Endothelial cell of umbilical vein (primary cell): ENCODE measurements around the gene GDPD4. TPM values are rescaled to one million over a fixed set of nuclear protein-coding genes. Genes with fewer than 3 reads are reported as not detected.

Source experiments
- BruUV-seq: library from RNA; stranded (reverse); fragments of 400-500 nt; replicated peaks from 2 replicates; lab custom pipeline; 2021; lab: Mats Ljungman, UMichigan
- CTCF ChIA-PET: fragments of 300-600, 350-600 bp; sonication (Branson Sonifier 250); formaldehyde crosslinking; loops from one replicate; lab custom pipeline; 2021; ENCODE audit warnings: antibody characterized with exemption, inconsistent platforms; lab: Charles Lee
- POLR2A ChIA-PET: fragments of 300-600, 350-600 bp; sonication (Branson Sonifier 250); formaldehyde crosslinking; loops from one replicate; lab custom pipeline; 2021; ENCODE audit warnings: antibody characterized with exemption, inconsistent platforms; lab: Charles Lee
- DNase-seq: peaks from one replicate; pipeline ENCODE4 v3.0.0-alpha.2; 2011; ENCODE audit warnings: low read depth, low spot score
- FAIRE-seq: peaks from 2 replicates; lab custom pipeline; 2011; peaks lifted over from hg19 to GRCh38; lab: Jason Lieb, UNC
- H2AFZ ChIP-seq: 2 replicates; pipeline ENCODE4 v1.6.0; 2012; ENCODE audit warnings: low read depth, low read length, control low read depth, inconsistent platforms
- H3K27ac ChIP-seq: 2 replicates; pipeline ENCODE4 v1.5.1; 2011; ENCODE audit warnings: low read depth, mild to moderate bottlenecking, control low read depth, low read length, moderate library complexity; ENCODE audit not compliant: insufficient read depth
- H3K27me3 ChIP-seq, 2 experiments: 2 replicates each; pipeline versions ENCODE4 v1.6.0 to v1.6.1; 2011; ENCODE audit warnings: low read length in 2 of 2, mixed read lengths in 1 of 2; ENCODE audit not compliant: control insufficient read depth in 2 of 2, insufficient read depth in 2 of 2
- H3K36me3 ChIP-seq, 2 experiments: 2 replicates in 1 of 2; 3 replicates in 1 of 2; pipeline ENCODE4 v1.5.1; 2011; ENCODE audit warnings: low read length in 2 of 2, mild to moderate bottlenecking in 1 of 2, moderate library complexity in 1 of 2; ENCODE audit not compliant: control insufficient read depth in 2 of 2, insufficient read depth in 2 of 2; ENCODE audit errors: extremely low read depth in 1 of 2
- H3K4me1 ChIP-seq: 3 replicates; pipeline ENCODE4 v1.5.1; 2011; ENCODE audit warnings: mild to moderate bottlenecking, low read length; ENCODE audit not compliant: control insufficient read depth, insufficient read depth; ENCODE audit errors: extremely low read depth
- H3K4me2 ChIP-seq: 2 replicates; pipeline ENCODE4 v1.6.1; 2011; ENCODE audit warnings: low read length, control low read depth, mixed read lengths; ENCODE audit not compliant: insufficient read depth
- H3K4me3 ChIP-seq, 3 experiments: fragments of 200-600 bp in 1 of 3; sonication (generic), shearing (Covaris generic) in 1 of 3; replicated peaks in 1 of 3; 2 replicates each; pipeline ENCODE4 v1.5.1; 2011 to 2016; ENCODE audit warnings: control low read depth in 3 of 3, low read length in 3 of 3, mild to moderate bottlenecking in 2 of 3, inconsistent platforms in 1 of 3, low read depth in 1 of 3, moderate library complexity in 1 of 3; ENCODE audit not compliant: insufficient read depth in 1 of 3
- H3K79me2 ChIP-seq: 2 replicates; pipeline ENCODE4 v1.6.0; 2012; ENCODE audit warnings: low read length, inconsistent platforms; ENCODE audit not compliant: control insufficient read depth, insufficient read depth
- H3K9ac ChIP-seq: replicated peaks from 2 replicates; pipeline ENCODE3; 2011; ENCODE audit warnings: low read length, control low read depth; ENCODE audit not compliant: insufficient read depth; ENCODE audit errors: extremely low read depth
- H3K9me1 ChIP-seq: replicated peaks from 3 replicates; pipeline ENCODE4 v1.6.0; 2011; ENCODE audit warnings: mild to moderate bottlenecking, low read length; ENCODE audit not compliant: control insufficient read depth, insufficient read depth; ENCODE audit errors: extremely low read depth
- H3K9me3 ChIP-seq: replicated peaks from 2 replicates; pipeline ENCODE4 v1.5.1; 2012; ENCODE audit warnings: low read length, inconsistent platforms; ENCODE audit not compliant: control insufficient read depth, insufficient read depth
- H4K20me1 ChIP-seq: replicated peaks from 2 replicates; pipeline ENCODE3; 2011; ENCODE audit warnings: mild to moderate bottlenecking, low read length; ENCODE audit not compliant: control insufficient read depth, insufficient read depth; ENCODE audit errors: extremely low read depth
- FOS ChIP-seq: IDR thresholded peaks from 2 replicates; pipeline ENCODE4 v1.6.1; 2011; ENCODE audit warnings: mild to moderate bottlenecking, low read length, moderate library complexity, borderline replicate concordance; ENCODE audit not compliant: insufficient read depth
- GATA2 ChIP-seq: IDR thresholded peaks from 2 replicates; pipeline ENCODE4 v1.7.0; 2011; ENCODE audit warnings: low read depth, mild to moderate bottlenecking, moderate library complexity, mixed read lengths, low read length; ENCODE audit not compliant: insufficient read length, insufficient read depth
- JUN ChIP-seq: IDR thresholded peaks from 2 replicates; pipeline ENCODE4 v1.6.1; 2011; ENCODE audit warnings: borderline replicate concordance, low read depth; ENCODE audit not compliant: insufficient read length, insufficient read depth
- POLR2A ChIP-seq: IDR thresholded peaks from 2 replicates; pipeline ENCODE4 v1.6.1; 2012; ENCODE audit warnings: low read depth, mild to moderate bottlenecking, control low read depth, low read length
- POLR2AphosphoS5 ChIP-seq: IDR thresholded peaks from 2 replicates; pipeline ENCODE4 v1.6.1; 2012; ENCODE audit warnings: low read depth, mild to moderate bottlenecking, control low read depth, low read length, moderate library complexity; ENCODE audit not compliant: insufficient read depth
- dilution Hi-C: fragments of 300-500 bp; cut with MboI; formaldehyde crosslinking; loops from one replicate; pipeline ENCODE4 v1.15.0; 2019; ENCODE audit warnings: low sequenced_read_pairs; ENCODE audit not compliant: extremely low pct_ligation_motif_present
- intact Hi-C: fragments of 100-400 bp; cut with micrococcal nuclease; formaldehyde crosslinking; loops from one replicate; pipeline ENCODE4 v1.10.0; 2022
- polyA plus RNA-seq, 4 experiments: library from polyadenylated mRNA; depleted of rRNA in 3 of 4; stranded (reverse) in 3 of 4; unstranded in 1 of 4; fragments of >200 nt; gene quantifications; 2 replicates each; pipeline versions ENCODE4 v1.2.1 to v1.2.3, GENCODE V29; 2011 to 2012; ENCODE audit warnings: missing spikeins in 1 of 4
- total RNA-seq: library from RNA; stranded (reverse); gene quantifications from 2 replicates; pipeline ENCODE4 v1.2.3, GENCODE V29; 2021
- TF ChIP-seq, protein P1 (sequence below), 2 donors: IDR thresholded peaks; 1 replicate in 1 of 2; 2 replicates in 1 of 2; pipeline ENCODE4 v1.5.1; 2011; ENCODE audit warnings: low read length in 2 of 2, mild to moderate bottlenecking in 2 of 2, moderate library complexity in 2 of 2, control low read depth in 1 of 2, inconsistent platforms in 1 of 2, low read depth in 1 of 2; ENCODE audit not compliant: insufficient read depth in 1 of 2; ENCODE audit errors: extremely low read depth in 1 of 2

GDPD4 gene
- total and polyA plus RNA-seq, 2 donors (not counting 3 experiments of a cell fraction or from before 2014, with no cell fraction given), result not detected

DNA sequence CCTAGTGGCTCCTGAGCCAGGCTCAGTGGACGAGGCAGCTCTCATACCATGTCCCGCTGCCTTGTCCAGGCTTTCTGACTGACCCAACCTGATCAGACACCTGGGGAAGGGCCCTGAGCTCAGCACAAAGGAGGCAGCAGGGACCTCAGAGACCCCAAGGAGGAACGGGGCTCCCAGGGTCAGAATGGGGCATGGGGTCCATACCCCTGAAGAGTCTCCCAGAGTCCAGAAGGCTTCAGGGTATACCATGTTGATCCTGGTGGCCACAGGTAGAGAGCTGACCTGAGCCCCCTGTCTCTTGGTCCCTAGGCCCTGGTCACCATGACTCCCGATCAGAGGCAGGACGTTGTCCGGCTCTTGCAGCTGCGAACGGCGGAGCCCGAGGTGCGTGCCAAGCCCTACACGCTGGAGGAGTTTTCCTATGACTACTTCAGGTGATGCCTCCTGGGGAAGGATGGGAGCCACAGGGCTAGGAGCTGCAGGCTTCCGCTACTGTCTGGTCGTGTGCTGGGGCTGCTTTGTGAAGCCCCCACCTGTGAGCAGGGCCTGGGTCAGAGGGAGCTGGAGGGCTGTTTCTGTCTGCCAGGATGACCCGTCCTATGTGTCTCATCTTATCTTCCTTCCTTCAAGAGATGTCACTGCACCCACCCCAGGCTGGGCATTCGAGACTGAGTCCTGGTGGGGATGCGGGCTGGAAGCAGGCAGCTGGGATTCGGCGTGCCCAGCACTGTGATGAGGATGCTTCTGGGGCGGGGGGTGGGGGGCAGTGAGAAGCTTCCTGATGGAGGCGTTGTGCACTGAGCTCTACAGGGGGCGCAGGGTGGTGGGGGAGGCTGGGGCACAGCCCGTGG is 99.3 kb downstream of the GDPD4 start:
- dilution Hi-C loops, result no loop called here

More for the DNA sequence above, 99.3 kb downstream of the GDPD4 start:
- Histone ChIP-seq H3K4me1 (no peaks in the 10 kb centered on the region), H3K9me1 (no peaks in the 10 kb centered on the region), H4K20me1 (no peaks in the 10 kb centered on the region), H3K4me3 (no peak overlapping the region), H3K27me3 (no peaks in the 10 kb centered on the region), H3K9ac (no peak overlapping the region), H3K36me3 (no peaks in the 10 kb centered on the region), H3K27ac (no peak overlapping the region), H3K79me2 (no peaks in the 10 kb centered on the region), H3K4me2 (no peak overlapping the region), H2AFZ (no peak overlapping the region), H3K9me3 (no peaks in the 10 kb centered on the region)
- intact Hi-C loops, result no loop called here
- TF ChIP-seq, protein P1, sequence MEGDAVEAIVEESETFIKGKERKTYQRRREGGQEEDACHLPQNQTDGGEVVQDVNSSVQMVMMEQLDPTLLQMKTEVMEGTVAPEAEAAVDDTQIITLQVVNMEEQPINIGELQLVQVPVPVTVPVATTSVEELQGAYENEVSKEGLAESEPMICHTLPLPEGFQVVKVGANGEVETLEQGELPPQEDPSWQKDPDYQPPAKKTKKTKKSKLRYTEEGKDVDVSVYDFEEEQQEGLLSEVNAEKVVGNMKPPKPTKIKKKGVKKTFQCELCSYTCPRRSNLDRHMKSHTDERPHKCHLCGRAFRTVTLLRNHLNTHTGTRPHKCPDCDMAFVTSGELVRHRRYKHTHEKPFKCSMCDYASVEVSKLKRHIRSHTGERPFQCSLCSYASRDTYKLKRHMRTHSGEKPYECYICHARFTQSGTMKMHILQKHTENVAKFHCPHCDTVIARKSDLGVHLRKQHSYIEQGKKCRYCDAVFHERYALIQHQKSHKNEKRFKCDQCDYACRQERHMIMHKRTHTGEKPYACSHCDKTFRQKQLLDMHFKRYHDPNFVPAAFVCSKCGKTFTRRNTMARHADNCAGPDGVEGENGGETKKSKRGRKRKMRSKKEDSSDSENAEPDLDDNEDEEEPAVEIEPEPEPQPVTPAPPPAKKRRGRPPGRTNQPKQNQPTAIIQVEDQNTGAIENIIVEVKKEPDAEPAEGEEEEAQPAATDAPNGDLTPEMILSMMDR (IDR thresholded peaks at IDR 0.05; ENCODE audit: extremely low read depth in 1 of 2, insufficient read depth in 1 of 2, low read depth in 1 of 2, low read length in 2 of 2), result no peak
- TF ChIP-seq FOS, result no peak
- no peak for TF ChIP-seq POLR2A
- TF ChIP-seq GATA2, result no peak
- TF ChIP-seq JUN, result no peak
- TF ChIP-seq POLR2AphosphoS5, result no peak
- DNase-seq, result no peak
- ChIA-PET POLR2A (no interaction called here), CTCF (interaction anchor here (0.6 to 2.5 kb wide), 2 partner anchors 346 to 798 kb away, joined by 3 to 12 read pairs; no protein-coding TSS in a partner anchor)
- no TSS peak for BruUV-seq
- FAIRE-seq, result no peak
